ENCODE measurements around the gene CASKIN1. TPM values are rescaled to one million over a fixed set of nuclear protein-coding genes. Genes with fewer than 3 reads are reported as not detected.

The CASKIN1 gene
- total and polyA plus RNA-seq, 4 donors, result 0.13 to 0.28 (median 0.15) TPM; not detected in 1

DNA sequence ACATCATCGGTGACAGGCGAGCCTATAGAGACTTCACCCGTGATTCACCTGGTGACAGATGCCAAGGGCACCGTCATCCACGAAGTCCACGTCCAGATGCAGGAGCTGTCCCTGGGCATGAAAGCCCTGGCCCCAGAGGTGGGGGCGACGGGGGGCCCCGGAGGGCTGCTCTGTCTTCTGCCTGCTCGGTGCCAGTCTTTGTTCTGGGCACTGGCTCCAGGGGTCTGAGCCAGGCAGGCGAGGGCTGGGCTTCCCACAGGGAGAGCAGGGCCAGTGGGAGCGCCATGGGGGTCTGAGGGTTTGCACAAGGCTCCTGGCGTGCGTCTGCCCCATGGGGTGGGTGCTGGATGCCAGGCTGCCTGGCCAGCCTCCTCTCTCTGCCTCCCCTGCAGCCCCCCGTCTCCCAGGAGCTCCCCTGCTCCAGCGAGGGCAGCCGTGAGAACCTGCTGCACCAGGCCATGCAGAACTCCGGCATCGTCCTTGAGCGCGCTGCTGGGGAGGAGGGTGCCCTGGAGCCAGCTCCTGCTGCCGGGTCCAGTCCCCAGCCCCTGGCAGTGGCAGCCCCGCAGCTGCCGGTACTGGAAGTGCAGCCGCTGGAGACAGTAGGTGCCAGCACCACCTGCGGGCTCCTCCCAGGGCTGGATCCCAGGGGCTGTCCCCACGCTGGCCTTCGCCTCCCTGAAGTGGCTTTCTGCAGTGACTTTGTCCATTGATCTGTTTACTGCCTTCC lies 36.8 kb upstream of the CASKIN1 start:
- no peak for ATAC-seq (ENCODE audit: low FRiP score)
- no peaks in the 10 kb centered on the region for H3K4me1 ChIP-seq (ENCODE audit: control insufficient read depth in 1 of 2, insufficient read depth in 2 of 2, low read length in 2 of 2)
- H3K36me3 ChIP-seq (ENCODE audit: control insufficient read depth in 1 of 2, insufficient read depth in 2 of 2, low read length in 1 of 2), result peaks cover 0 to 14% of the 10 kb centered on the region in 2 donors
- no peak overlapping the region for H3K4me3 ChIP-seq (ENCODE audit: low read length in 2 of 2)
- no peak overlapping the region for H3K27ac ChIP-seq (ENCODE audit: low read depth in 1 of 2, low read length in 2 of 2)
- no peak for DNase-seq
- no peaks in the 10 kb centered on the region for H3K9me3 ChIP-seq (ENCODE audit: control insufficient read depth, low read length)
- no peaks in the 10 kb centered on the region for H3K27me3 ChIP-seq (ENCODE audit: control insufficient read depth in 1 of 2, insufficient read depth in 2 of 2, low read length in 1 of 2)
- intact Hi-C loops (cut with DNase I), result no loop called here
- 91% methylated on average over 28 of the region's 28 CpGs for WGBS, 2 donors

DNA sequence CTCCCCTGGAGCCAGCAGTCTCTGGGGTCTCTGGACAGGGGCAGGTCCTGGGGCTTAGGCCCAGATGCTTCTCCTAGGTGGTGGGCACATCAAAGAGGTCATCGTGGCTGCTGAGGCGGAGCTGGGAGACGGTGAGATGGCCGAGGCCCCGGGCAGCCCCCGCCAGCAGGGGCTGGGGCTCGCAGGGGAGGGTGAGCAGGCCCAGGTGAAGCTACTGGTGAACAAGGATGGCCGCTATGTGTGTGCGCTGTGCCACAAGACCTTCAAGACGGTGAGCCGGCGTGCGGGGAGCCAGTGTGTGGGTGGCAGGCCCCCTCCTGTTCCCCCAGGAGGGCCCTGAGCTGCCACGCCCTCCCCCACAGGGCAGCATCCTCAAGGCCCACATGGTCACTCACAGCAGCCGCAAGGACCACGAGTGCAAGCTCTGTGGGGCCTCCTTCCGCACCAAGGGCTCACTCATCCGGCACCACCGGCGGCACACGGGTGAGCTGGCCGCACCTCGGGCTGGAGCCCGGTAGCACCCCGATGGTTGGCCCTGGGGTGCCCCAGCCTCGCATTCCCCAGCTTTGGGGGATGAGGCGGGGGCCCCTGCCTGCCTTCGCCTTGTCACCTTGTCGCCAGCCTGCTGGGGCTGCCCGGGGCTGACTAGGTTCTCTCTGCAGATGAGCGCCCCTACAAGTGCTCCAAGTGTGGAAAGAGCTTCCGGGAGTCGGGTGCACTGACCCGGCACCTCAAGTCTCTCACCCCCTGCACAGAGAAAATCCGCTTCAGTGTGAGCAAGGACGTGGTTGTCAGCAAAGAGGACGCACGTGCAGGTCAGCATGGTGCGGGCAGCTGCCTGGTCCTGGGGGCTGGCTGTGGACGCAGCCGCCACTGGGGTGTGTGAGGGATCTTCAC lies 35.9 kb upstream of the CASKIN1 start:
- no peak overlapping the region for H3K4me3 ChIP-seq (ENCODE audit: low read length in 2 of 2)
- H3K27me3 ChIP-seq (ENCODE audit: control insufficient read depth in 1 of 2, insufficient read depth in 2 of 2, low read length in 1 of 2), result no peaks in the 10 kb centered on the region
- H3K9me3 ChIP-seq (ENCODE audit: control insufficient read depth, low read length), result no peaks in the 10 kb centered on the region
- H3K36me3 ChIP-seq (ENCODE audit: control insufficient read depth in 1 of 2, insufficient read depth in 2 of 2, low read length in 1 of 2), result peaks cover 0 to 14% of the 10 kb centered on the region in 2 donors
- no peak for DNase-seq
- no peaks in the 10 kb centered on the region for H3K4me1 ChIP-seq (ENCODE audit: control insufficient read depth in 1 of 2, insufficient read depth in 2 of 2, low read length in 2 of 2)
- WGBS, 2 donors, result 89 to 93% methylated on average over 36 to 41 of the region's 41 CpGs
- no peak overlapping the region for H3K27ac ChIP-seq (ENCODE audit: low read depth in 1 of 2, low read length in 2 of 2)
- intact Hi-C loops (cut with DNase I), result no loop called here
- no peak for ATAC-seq (ENCODE audit: low FRiP score)

DNA sequence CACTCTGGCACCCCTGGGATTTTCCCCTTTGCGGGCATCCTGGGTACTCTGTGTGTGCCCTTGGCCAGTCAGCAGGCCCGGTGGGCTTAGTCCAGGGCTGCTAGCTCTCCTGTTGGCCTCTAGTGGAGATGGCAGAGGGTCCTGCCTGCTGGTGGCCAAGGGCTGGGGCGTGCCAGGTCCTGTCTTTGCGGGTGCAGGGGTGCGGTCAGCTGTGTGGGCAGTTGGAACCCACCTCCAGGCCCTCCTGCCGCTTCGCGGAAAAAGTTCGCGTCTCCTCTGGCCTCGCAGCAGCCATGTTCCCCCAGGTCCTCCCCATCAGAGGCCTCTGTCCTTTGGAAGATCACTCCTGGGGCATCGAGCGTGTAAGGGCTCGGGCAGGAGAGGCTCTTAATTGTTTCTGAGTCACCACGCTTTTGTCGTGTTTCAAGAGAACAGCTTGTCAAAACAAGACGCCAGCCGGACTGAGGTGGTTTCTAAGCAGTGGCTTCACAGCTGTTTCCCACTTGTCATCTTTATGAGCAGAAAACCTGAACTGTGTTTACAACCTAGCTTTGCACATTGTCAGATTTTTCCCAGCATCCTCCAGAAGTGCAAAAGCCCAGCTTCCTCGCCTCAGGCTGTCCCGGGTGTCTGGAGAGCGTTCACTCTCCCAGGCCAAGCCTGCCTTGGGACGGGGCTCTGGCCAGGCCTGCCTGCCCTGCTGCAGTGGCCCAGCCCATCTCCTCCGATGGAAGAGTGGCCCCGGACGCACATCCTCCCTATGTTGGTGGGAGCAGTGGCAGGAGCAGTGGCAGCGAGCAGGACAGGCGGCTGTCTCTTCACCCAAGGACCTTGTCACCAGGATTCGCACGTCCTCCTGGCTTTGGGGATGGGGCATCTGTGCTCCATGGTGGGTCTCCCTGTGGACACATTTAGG lies 34.9 kb upstream of the CASKIN1 start:
- Histone ChIP-seq H3K27me3 (ENCODE audit: control insufficient read depth in 1 of 2, insufficient read depth in 2 of 2, low read length in 1 of 2) (no peaks in the 10 kb centered on the region), H3K9me3 (ENCODE audit: control insufficient read depth, low read length) (no peaks in the 10 kb centered on the region), H3K27ac (ENCODE audit: low read depth in 1 of 2, low read length in 2 of 2) (no peak overlapping the region), H3K4me1 (ENCODE audit: control insufficient read depth in 1 of 2, insufficient read depth in 2 of 2, low read length in 2 of 2) (no peaks in the 10 kb centered on the region), H3K36me3 (ENCODE audit: control insufficient read depth in 1 of 2, insufficient read depth in 2 of 2, low read length in 1 of 2) (peaks cover 0 to 14% of the 10 kb centered on the region in 2 donors), H3K4me3 (ENCODE audit: low read length in 2 of 2) (no peak overlapping the region)
- ATAC-seq (ENCODE audit: low FRiP score) (no peak), DNase-seq (no peak)
- intact Hi-C loops (cut with DNase I), result no loop called here
- 84 to 86% methylated on average over 29 of the region's 29 CpGs for WGBS, 2 donors

DNA sequence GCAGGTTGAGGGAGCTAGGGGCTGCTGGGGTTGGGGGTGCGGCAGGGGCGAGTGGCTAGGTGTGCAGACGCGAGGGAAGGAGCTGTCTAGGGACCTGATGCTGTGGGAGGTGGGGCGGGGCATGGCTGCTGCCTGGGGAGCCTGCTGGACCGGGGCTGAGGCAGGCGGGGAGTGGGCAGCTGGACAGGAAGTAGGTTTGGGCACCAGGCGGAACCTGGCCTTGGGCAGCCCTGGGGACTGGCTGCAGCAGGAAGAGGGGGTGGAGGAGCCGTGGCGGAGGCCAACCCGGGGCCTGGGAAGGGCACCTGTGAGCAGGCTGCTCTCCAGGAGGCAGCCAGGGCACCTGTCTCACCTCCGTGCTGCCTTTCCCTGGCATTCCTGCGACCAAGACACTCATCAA lies 34.0 kb upstream of the CASKIN1 start:
- Histone ChIP-seq H3K27me3 (ENCODE audit: control insufficient read depth in 1 of 2, insufficient read depth in 2 of 2, low read length in 1 of 2) (no peaks in the 10 kb centered on the region), H3K4me1 (ENCODE audit: control insufficient read depth in 1 of 2, insufficient read depth in 2 of 2, low read length in 2 of 2) (no peaks in the 10 kb centered on the region)

DNA sequence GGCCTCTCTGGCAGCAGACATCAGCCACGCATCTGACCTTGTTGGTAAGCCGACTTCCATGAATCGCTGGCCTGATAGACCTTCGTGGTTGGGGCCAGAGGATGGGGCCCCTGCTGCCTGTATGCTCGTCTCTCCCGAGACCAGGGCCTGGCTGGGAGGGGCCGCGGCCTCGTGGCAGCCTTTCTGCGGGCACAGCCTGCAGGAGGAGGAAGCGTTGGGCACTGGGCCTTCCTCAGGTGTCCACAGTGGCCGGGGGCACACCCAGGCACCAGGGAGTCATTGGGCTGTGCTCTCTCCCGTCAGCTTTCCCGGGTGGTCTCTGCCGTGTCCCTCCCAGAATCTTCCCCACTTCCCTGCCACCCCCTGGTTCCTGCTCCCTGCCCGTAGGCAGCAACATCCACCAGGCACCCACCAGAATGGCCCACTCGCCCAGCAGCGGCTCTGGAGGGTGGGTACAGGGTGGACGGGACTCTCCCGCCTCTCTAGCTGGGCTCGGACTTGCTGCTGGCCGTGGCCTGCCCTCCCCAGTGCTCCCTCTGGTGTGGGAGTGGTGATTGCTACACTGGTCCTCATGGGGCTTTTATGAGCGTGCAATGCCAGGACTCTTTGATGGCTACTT lies 33.3 kb upstream of the CASKIN1 start:
- ATAC-seq (ENCODE audit: low FRiP score), result no peak

More for the DNA sequence above, 34.0 kb upstream of the CASKIN1 start:
- intact Hi-C loops (cut with DNase I), result no loop called here
- ATAC-seq (ENCODE audit: low FRiP score) (no peak), DNase-seq (no peak)
- WGBS, 2 donors, result 89 to 93% methylated on average over 13 of the region's 13 CpGs
- Histone ChIP-seq H3K4me3 (ENCODE audit: low read length in 2 of 2) (no peak overlapping the region), H3K36me3 (ENCODE audit: control insufficient read depth in 1 of 2, insufficient read depth in 2 of 2, low read length in 1 of 2) (peaks cover 0 to 14% of the 10 kb centered on the region in 2 donors), H3K27ac (ENCODE audit: low read depth in 1 of 2, low read length in 2 of 2) (no peak overlapping the region), H3K9me3 (ENCODE audit: control insufficient read depth, low read length) (no peaks in the 10 kb centered on the region)

DNA sequence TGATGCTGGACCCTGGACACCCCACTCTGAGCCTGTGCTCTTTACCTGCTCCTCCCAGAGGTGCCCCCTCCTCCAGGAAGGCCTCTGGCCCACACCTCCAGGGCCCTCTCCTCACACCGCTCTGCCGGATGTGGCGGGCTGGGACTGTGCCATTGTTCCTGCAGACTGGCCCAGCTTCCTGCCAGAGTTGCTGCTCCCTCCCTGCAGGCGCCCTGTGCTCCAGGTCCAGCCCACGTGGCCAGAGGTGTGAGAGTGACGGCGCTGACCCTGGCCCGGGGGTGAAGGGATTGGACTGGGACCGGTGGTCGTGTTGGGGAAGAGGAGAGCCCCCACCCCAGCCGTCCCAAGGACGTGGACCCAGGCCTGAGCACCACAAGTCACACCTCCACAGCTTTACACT lies 32.7 kb upstream of the CASKIN1 start:
- H3K27ac ChIP-seq (ENCODE audit: low read depth in 1 of 2, low read length in 2 of 2), result no peak overlapping the region
- no peaks in the 10 kb centered on the region for H3K9me3 ChIP-seq (ENCODE audit: control insufficient read depth, low read length)
- peaks cover 0 to 9% of the 10 kb centered on the region in 2 donors for H3K36me3 ChIP-seq (ENCODE audit: control insufficient read depth in 1 of 2, insufficient read depth in 2 of 2, low read length in 1 of 2)
- intact Hi-C loops (cut with DNase I), result no loop called here
- ATAC-seq (ENCODE audit: low FRiP score), result no peak
- 89 to 91% methylated on average over 12 of the region's 12 CpGs for WGBS, 2 donors
- no peaks in the 10 kb centered on the region for H3K4me1 ChIP-seq (ENCODE audit: control insufficient read depth in 1 of 2, insufficient read depth in 2 of 2, low read length in 2 of 2)
- DNase-seq, result no peak
- H3K4me3 ChIP-seq (ENCODE audit: low read length in 2 of 2), result no peak overlapping the region
- no peaks in the 10 kb centered on the region for H3K27me3 ChIP-seq (ENCODE audit: control insufficient read depth in 1 of 2, insufficient read depth in 2 of 2, low read length in 1 of 2)

More for the DNA sequence above, 33.3 kb upstream of the CASKIN1 start:
- Histone ChIP-seq H3K4me1 (ENCODE audit: control insufficient read depth in 1 of 2, insufficient read depth in 2 of 2, low read length in 2 of 2) (no peaks in the 10 kb centered on the region), H3K4me3 (ENCODE audit: low read length in 2 of 2) (no peak overlapping the region), H3K9me3 (ENCODE audit: control insufficient read depth, low read length) (no peaks in the 10 kb centered on the region), H3K27ac (ENCODE audit: low read depth in 1 of 2, low read length in 2 of 2) (no peak overlapping the region), H3K36me3 (ENCODE audit: control insufficient read depth in 1 of 2, insufficient read depth in 2 of 2, low read length in 1 of 2) (peaks cover 0 to 11% of the 10 kb centered on the region in 2 donors), H3K27me3 (ENCODE audit: control insufficient read depth in 1 of 2, insufficient read depth in 2 of 2, low read length in 1 of 2) (no peaks in the 10 kb centered on the region)
- WGBS, 2 donors, result 87 to 91% methylated on average over 21 to 23 of the region's 23 CpGs
- intact Hi-C loops (cut with DNase I), result no loop called here
- DNase-seq, result no peak

DNA sequence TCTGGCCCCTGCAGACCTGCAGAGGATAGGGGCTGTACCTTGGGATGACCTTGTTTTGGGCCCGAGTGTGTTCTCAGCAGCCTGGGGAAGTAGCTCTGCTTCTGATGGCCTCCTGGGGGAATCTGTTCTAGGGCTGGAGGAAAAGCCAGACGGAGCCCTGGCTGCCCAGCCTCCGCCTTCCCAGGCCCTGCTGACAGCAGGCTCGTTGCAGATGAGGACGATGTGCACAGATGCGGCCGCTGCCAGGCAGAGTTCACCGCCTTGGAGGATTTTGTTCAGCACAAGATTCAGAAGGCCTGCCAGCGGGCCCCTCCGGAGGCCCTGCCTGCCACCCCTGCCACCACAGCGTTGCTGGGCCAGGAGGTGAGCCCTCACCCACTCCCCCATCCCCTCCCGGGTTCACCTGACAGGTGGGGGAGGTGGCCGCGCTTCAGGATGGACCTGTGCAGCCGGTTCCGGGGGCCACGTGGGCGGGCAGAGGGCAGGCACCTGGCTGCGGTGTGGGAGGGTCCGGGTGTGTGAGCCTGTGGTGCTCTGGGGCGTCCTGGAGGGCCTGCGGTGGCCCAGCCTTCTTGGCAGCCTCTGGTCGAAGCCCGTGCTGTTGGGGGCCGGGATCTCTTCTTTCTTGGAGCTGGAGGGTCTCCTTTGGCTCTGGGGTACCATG lies 31.9 kb upstream of the CASKIN1 start:
- WGBS, 2 donors, result 89 to 92% methylated on average over 21 to 25 of the region's 25 CpGs

More for the DNA sequence above, 31.9 kb upstream of the CASKIN1 start:
- intact Hi-C loops (cut with DNase I), result no loop called here
- H3K36me3 ChIP-seq (ENCODE audit: control insufficient read depth in 1 of 2, insufficient read depth in 2 of 2, low read length in 1 of 2), result peaks cover 0 to 8% of the 10 kb centered on the region in 2 donors
- no peak overlapping the region for H3K4me3 ChIP-seq (ENCODE audit: low read length in 2 of 2)
- no peaks in the 10 kb centered on the region for H3K27me3 ChIP-seq (ENCODE audit: control insufficient read depth in 1 of 2, insufficient read depth in 2 of 2, low read length in 1 of 2)
- H3K9me3 ChIP-seq (ENCODE audit: control insufficient read depth, low read length), result no peaks in the 10 kb centered on the region
- DNase-seq (no peak), ATAC-seq (ENCODE audit: low FRiP score) (no peak)
- no peaks in the 10 kb centered on the region for H3K4me1 ChIP-seq (ENCODE audit: control insufficient read depth in 1 of 2, insufficient read depth in 2 of 2, low read length in 2 of 2)
- no peak overlapping the region for H3K27ac ChIP-seq (ENCODE audit: low read depth in 1 of 2, low read length in 2 of 2)
